Breast epithelium (tissue), 4 donors: ENCODE results near the gene ITPKB. TPM values are rescaled to one million over a fixed set of nuclear protein-coding genes. Genes with fewer than 3 reads are reported as not detected.
A peak's percentile ranks its signal among the peaks of the same experiment; 100 is the strongest.
"Not testable (repeated sequence)": the region's sequence is repeated elsewhere in the genome, so short reads cannot be mapped to it uniquely, and the experiment has no call there.

Experiments used
- DNase-seq, 2 donors: peaks; one replicate each; pipeline ENCODE4 v3.0.0-alpha.2; 2019; ENCODE audit warnings: low spot score in 2 of 2
- H3K27ac ChIP-seq, 2 donors: fragments of 200-600 bp; sonication (generic) in 1 of 2; one replicate each; pipeline ENCODE4 v1.5.1; 2016 to 2019; ENCODE audit warnings: mild to moderate bottlenecking in 1 of 2
- H3K27me3 ChIP-seq, 2 donors: fragments of 200-600 bp; sonication (generic) in 1 of 2; one replicate each; pipeline versions ENCODE4 v1.5.1 to v1.6.0; 2017 to 2019; ENCODE audit warnings: control low read depth in 1 of 2, mild to moderate bottlenecking in 1 of 2
- H3K36me3 ChIP-seq: fragments of 200-600 bp; one replicate; pipeline ENCODE4 v1.5.1; 2019
- H3K4me1 ChIP-seq, 2 donors: fragments of 200-600 bp; sonication (generic); one replicate each; pipeline ENCODE4 v1.5.1; 2016 to 2019; ENCODE audit warnings: control low read depth in 1 of 2
- H3K4me3 ChIP-seq, 3 donors: fragments of 200-600 bp; sonication (generic); 1 replicate in 2 of 3; 2 replicates in 1 of 3; pipeline ENCODE4 v1.5.1; 2016 to 2019; ENCODE audit warnings: mild to moderate bottlenecking in 3 of 3, moderate library complexity in 2 of 3
- H3K9me3 ChIP-seq, 2 donors: fragments of 200-600 bp; sonication (generic) in 1 of 2; one replicate each; pipeline ENCODE4 v1.5.1; 2016 to 2019; ENCODE audit warnings: control low read depth in 1 of 2
- POLR2A ChIP-seq: fragments of 450-650 bp; IDR thresholded peaks from one replicate; pipeline ENCODE4 v1.6.1; 2016; ENCODE audit warnings: antibody characterized with exemption, mild to moderate bottlenecking, moderate library complexity
- POLR2AphosphoS5 ChIP-seq, 3 donors: sonication (generic); formaldehyde crosslinking; IDR thresholded peaks; one replicate each; pipeline ENCODE4 v1.6.1; 2017; ENCODE audit warnings: antibody characterized with exemption in 3 of 3
- intact Hi-C: fragments of 100-400 bp; cut with DNase I; formaldehyde crosslinking; loops from one replicate; pipeline ENCODE4 v1.15.1; 2023; ENCODE audit warnings: low total_unique reads
- total RNA-seq, 3 donors: library from RNA; depleted of rRNA; stranded (reverse); fragments of >200 nt; gene quantifications; one replicate each; pipeline ENCODE4 v1.1.0, GENCODE V29; 2016
- TF ChIP-seq, protein P1 (sequence below), 3 donors: fragments of 450-650 bp; IDR thresholded peaks; one replicate each; pipeline ENCODE4 v1.5.1; 2016 to 2017; ENCODE audit warnings: antibody characterized with exemption in 3 of 3, mild to moderate bottlenecking in 3 of 3, moderate library complexity in 3 of 3

The ITPKB gene
- total RNA-seq, 3 donors from 2014 or later = 24.0 to 37.6 (median 25.6) TPM

DNA sequence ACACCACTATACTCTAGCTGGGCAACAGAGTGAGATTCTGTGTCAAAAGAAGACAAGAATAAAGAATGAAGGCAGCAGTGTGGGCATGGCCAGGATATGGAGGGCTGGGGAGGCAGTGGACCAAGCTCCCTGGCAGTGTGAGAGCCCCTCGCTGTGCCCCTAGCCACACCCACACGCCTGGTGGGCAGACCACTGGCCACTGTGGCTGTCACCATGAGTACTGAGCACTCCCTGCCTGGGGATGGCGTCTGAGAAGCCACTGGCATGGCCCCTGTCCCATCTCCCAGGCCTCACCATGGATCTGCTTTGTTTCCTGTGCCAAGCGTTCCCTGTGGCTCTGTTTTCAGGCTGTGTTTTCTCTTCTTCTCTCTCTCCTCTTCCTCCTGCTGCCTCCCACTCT is 138.8 kb downstream of the ITPKB start:
- Histone ChIP-seq H3K27me3 (no peaks in the 10 kb centered on the region), H3K4me1 (peaks cover 12 to 18% of the 10 kb centered on the region in 2 donors), H3K27ac (peak overlapping the region in 1 of 2 donors; percentile 99), H3K9me3 (no peaks in the 10 kb centered on the region), H3K36me3 (no peaks in the 10 kb centered on the region), H3K4me3 (no peak overlapping the region)
- intact Hi-C loops = loop anchor here (10.0 kb wide), 1 partner anchor 55 kb away; the partner anchor contains the start of gene STUM
- TF ChIP-seq POLR2AphosphoS5 (IDR thresholded peaks at IDR 0.05) (no peak), POLR2A (no peak)
- TF ChIP-seq, protein P1, sequence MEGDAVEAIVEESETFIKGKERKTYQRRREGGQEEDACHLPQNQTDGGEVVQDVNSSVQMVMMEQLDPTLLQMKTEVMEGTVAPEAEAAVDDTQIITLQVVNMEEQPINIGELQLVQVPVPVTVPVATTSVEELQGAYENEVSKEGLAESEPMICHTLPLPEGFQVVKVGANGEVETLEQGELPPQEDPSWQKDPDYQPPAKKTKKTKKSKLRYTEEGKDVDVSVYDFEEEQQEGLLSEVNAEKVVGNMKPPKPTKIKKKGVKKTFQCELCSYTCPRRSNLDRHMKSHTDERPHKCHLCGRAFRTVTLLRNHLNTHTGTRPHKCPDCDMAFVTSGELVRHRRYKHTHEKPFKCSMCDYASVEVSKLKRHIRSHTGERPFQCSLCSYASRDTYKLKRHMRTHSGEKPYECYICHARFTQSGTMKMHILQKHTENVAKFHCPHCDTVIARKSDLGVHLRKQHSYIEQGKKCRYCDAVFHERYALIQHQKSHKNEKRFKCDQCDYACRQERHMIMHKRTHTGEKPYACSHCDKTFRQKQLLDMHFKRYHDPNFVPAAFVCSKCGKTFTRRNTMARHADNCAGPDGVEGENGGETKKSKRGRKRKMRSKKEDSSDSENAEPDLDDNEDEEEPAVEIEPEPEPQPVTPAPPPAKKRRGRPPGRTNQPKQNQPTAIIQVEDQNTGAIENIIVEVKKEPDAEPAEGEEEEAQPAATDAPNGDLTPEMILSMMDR (IDR thresholded peaks at IDR 0.05) = no peak
- no peak for DNase-seq

GRCh38 chr1:226599636-226600238 is 139.3 kb downstream of the ITPKB start:
- no peak for DNase-seq
- H3K27me3 ChIP-seq = no peaks in the 10 kb centered on the region
- no peaks in the 10 kb centered on the region for H3K36me3 ChIP-seq
- H3K9me3 ChIP-seq = no peaks in the 10 kb centered on the region
- no peak overlapping the region for H3K4me3 ChIP-seq
- TF ChIP-seq POLR2AphosphoS5 (IDR thresholded peaks at IDR 0.05) (no peak), POLR2A (no peak)
- TF ChIP-seq, protein P1 (IDR thresholded peaks at IDR 0.05) = no peak
- intact Hi-C loops = loop anchor here (10.0 kb wide), 1 partner anchor 55 kb away; the partner anchor contains the start of gene STUM
- H3K27ac ChIP-seq = peak overlapping the region in 1 of 2 donors; percentile 99
- peaks cover 12 to 15% of the 10 kb centered on the region in 2 donors for H3K4me1 ChIP-seq

- H3K27ac ChIP-seq, H3K36me3 ChIP-seq, intact Hi-C loops, DNase-seq, H3K27me3 ChIP-seq, H3K9me3 ChIP-seq, H3K4me3 ChIP-seq: not testable (repeated sequence)
- peaks cover 5 to 13% of the 10 kb centered on the region in 2 donors for H3K4me1 ChIP-seq
Measured at GRCh38 chr1:226598955-226599354, 140.1 kb downstream of the ITPKB start.

GRCh38 chr1:226598455-226598849 is 140.6 kb downstream of the ITPKB start:
- no peak overlapping the region for H3K27ac ChIP-seq
- H3K4me1 ChIP-seq = peaks cover 2 to 8% of the 10 kb centered on the region in 2 donors
- TF ChIP-seq POLR2A (no peak), POLR2AphosphoS5 (IDR thresholded peaks at IDR 0.05) (no peak)
- TF ChIP-seq, protein P1 (IDR thresholded peaks at IDR 0.05) = no peak
- H3K36me3 ChIP-seq = no peaks in the 10 kb centered on the region
- intact Hi-C loops = no loop called here
- DNase-seq = no peak
- no peaks in the 10 kb centered on the region for H3K9me3 ChIP-seq
- H3K27me3 ChIP-seq = no peaks in the 10 kb centered on the region
- H3K4me3 ChIP-seq = no peak overlapping the region

DNA sequence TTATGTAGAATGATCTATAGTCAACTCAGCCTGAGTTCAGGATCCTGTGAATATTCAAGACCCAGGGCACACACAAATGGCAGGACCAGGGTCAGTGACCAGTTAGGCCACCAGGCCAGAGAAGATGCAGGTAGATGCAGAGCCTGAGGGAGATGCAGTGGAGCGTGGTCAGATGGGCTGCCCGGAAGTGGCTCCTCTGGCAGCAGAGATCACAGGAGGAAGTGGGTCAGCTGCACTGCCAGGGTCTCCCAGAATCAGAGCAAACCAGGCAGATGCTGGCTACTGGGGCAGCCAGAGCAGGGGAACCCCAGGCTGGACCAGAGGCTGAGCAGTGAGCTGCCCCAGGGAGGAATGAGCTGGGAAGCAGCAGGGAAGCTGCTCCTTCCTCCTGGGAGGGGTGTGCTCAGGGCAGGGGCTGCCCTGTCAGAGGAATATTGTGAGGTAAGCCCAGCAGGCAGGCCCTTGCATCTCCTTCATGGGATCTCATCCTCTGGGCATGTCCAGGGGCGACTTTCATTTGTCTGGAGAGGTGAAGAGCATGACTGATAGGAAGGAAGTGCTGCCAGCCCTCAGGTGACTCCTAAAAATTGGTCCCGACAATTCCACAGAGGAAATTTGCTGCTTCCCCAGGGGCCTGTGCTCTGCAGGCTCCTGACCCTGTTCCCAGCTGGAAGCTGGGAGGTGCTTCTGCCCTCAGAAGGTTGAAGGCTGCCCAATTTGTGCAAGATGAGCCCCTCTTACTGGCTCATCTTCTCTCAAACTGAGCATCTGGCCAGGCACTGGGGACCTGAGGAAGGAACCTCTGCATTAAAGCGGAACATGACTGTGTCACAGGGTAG is 141.2 kb downstream of the ITPKB start:
- H3K36me3 ChIP-seq = no peaks in the 10 kb centered on the region
- DNase-seq = no peak
- no peak overlapping the region for H3K27ac ChIP-seq
- TF ChIP-seq POLR2A (no peak), POLR2AphosphoS5 (IDR thresholded peaks at IDR 0.05) (no peak)
- TF ChIP-seq, protein P1 (IDR thresholded peaks at IDR 0.05) = no peak
- H3K4me3 ChIP-seq = no peak overlapping the region
- intact Hi-C loops = no loop called here
- H3K9me3 ChIP-seq = no peaks in the 10 kb centered on the region
- H3K27me3 ChIP-seq = no peaks in the 10 kb centered on the region
- peaks cover 0 to 4% of the 10 kb centered on the region in 2 donors for H3K4me1 ChIP-seq
